ENCODE data around the gene ERVH48-1.
"Not testable (repeated sequence)": the region's sequence is repeated elsewhere in the genome, so short reads cannot be mapped to it uniquely, and the experiment has no call there.

ERVH48-1 gene

DNA sequence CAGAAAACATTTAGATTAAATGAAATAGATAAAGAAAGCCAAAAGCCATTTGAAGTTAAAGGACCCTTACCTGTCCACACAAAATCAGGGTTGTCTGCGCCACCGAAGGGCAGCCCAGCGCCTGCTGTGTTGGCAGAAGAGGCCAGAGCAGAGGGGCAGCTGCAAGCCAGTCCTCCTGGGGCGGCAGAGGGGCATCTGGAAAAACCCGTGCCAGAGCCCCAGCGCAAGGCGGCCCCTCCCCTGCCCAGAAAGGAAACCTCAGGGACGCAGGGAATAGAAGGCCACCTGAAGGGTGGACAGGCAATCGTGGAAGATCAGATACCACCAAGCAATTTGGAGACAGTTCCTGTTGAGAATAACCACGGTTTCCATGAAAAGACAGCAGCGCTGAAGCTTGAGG lies 21.6 kb downstream of the ERVH48-1 start:
- DNase-seq = no peak

DNA sequence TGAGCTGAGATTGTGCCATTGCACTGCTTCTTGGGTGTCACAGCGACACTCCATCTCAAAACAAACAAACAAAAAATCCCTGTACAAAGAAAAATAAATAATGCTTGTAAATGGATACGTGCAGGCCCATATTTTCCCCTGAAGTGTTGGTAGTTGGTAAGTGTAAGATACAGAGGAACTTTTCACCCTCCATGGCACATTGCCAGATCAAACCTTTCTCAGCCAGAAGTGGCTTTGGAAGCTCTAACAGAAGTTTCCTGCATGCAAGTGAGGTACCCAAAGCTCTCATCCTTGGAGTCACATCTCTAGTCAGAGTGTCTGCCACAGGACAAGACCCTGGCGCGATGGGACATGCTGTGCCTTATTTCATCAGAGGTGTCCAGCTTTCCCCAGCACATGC lies 25.0 kb downstream of the ERVH48-1 start:
- DNase-seq = no peak

- peak; percentile 93 for DNase-seq
These were observed 32.3 kb downstream of the ERVH48-1 start, which contains the start of gene NDUFV3 for GRCh38 chr21:42892931-42893755. Gene NDUFV3 (plus strand): TSS chr21:42893309. CDS start chr21:42893334, 25 bp downstream.

DNA sequence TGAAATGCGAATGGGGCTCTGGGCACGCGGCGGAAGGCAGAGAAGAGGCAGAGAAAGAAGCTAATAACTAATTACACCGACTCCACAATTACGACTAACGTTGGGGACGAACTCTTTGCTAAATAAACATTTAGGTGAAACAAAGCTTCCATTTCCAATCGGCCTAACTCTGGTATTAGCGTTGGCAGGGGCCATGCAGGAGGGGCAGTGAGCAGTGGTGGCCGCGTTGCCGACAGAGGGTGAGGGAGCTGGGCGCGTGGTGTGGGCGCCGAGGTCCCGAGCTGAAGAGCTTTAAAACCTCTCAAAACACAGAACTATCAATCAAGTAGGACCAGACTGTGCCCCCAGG lies 32.9 kb downstream of the ERVH48-1 start:
- no peak for DNase-seq

GRCh38 chr21:42887326-42887725 lies 38.1 kb downstream of the ERVH48-1 start:
- no peak for DNase-seq

GRCh38 chr21:42883921-42884320 lies 41.5 kb downstream of the ERVH48-1 start:
- no peak for DNase-seq

DNA sequence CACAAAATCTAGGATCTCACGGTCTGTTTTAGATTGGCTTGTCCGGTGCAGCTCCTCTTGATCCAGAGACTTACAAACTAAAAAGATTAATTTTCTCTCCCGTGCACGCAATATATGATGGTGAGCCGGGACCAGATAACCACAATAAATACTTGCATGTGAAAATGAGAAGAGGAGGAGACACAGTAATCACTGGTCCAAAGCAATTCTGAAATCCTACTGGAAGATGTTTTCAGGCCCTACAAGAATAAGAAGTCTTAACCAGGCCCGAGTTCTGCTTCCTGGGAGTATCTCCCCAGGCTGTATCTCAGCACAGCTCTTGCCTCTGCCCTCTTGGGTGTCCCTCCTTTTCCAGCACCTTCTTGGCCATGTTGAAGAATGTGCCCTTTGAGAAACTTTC lies 45.1 kb downstream of the ERVH48-1 start:
- DNase-seq = no peak

- peak; percentile 76 for DNase-seq
These were observed 46.2 kb downstream of the ERVH48-1 start, which contains the start of gene WDR4 for GRCh38 chr21:42878993-42879787. Gene WDR4 (minus strand): TSS chr21:42879539. CDS start chr21:42879495, 44 bp downstream.

DNA sequence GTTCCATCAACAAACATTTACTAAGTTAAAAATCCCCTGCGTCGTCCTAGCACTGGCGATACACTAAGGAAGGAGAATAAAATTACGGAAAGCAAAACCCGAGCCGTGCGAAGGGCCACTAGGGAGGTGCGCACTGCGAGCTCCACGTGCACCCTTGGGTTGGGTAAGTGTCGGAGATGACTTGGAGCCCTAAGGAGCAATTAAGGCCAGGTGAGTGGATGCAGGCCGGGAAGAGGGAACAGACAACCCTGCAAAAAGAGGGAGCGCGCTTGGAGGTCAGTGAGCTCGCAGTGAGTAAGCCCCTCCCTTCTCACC lies 46.8 kb downstream of the ERVH48-1 start:
- DNase-seq = no peak

DNA sequence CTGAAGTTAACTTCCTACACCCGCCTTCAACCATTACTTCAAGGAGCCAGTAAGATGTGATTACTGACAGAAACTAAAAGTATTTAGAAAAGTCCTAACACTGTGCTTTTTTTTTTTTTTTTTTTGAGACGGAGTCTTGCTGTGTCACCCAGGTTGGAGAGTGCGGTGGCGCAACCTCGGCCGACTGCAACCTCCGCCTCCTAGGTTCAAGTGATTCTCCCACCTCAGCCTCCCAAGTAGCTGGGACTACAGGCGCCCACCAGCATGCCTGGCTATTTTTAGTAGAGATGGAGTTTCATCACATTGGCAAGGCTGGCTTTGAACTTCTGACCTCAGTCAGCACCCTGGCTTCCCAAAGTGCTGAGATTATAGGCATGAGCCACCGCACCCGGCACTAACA lies 49.6 kb downstream of the ERVH48-1 start:
- not testable (repeated sequence) for DNase-seq

DNA sequence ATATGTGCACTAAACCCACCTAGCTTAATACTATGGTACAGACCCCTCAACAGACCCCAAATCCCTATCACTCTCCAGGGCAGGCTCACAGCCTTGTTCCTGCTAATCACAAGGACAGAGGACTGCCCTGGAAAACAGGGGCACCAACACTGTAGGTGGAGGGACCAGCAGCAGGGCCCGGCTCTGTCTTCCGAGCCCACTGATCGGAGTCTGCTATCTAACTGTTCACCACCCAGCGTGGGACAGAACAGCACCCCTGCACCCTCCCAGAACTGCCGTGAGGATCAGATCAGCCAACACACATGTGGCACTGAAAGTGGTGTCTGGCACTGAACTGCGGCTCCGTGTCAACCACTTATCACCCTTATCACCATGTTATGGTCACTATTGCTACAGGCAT lies 52.3 kb downstream of the ERVH48-1 start:
- no peak for DNase-seq

GRCh38 chr21:42868196-42868595 lies 57.2 kb downstream of the ERVH48-1 start:
- no peak for DNase-seq
